ENCODE results near the gene MSL2. TPM values are rescaled to one million over a fixed set of nuclear protein-coding genes. Genes with fewer than 3 reads are reported as not detected.

Gene MSL2
- total RNA-seq, 1 donor from 2014 or later, result 19.0 TPM

DNA sequence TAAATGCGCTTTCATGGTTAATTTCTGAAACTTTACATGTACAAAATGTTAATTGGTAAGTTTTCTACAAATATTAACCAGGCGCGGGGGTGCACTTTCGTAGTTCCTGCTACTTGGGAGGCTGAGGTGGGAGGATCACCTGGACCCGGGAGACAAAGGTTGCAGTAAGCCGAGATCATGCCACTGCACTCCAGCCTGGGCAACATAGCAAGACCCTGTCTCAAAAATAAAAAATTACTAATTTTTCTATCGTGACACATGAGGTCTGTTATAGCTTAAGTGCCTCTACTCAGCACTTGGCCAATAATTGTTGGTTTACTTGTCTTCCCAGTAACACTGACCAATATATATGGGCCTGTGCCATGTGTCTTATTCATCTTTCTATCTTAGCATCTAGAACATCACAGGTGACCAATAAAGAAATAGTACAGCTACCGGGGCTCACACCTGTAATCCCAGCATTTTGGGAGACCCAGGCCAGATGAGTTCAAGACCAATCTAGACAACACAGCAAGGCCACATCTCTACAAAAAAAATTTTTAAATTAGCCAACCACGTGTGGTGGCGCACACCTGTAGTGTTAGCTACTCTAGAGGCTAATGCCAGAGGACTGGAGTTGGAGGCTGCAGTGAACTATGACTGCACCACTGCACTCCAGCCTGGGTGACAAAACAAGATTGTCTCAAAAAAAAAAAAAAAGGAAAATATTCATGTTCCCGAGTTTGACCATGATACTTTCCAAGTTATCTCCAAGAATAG lies 6.1 kb downstream of the MSL2 start:
- no peak overlapping the region for H3K27ac ChIP-seq (replicated peaks)
- intact Hi-C loops (cut with micrococcal nuclease), result loop anchor here (10.0 kb wide), 1 partner anchor 55 kb away; no protein-coding TSS in a partner anchor
- no peaks in the 10 kb centered on the region for H3K27me3 ChIP-seq (ENCODE audit: low read depth)
- TF ChIP-seq, protein P1, sequence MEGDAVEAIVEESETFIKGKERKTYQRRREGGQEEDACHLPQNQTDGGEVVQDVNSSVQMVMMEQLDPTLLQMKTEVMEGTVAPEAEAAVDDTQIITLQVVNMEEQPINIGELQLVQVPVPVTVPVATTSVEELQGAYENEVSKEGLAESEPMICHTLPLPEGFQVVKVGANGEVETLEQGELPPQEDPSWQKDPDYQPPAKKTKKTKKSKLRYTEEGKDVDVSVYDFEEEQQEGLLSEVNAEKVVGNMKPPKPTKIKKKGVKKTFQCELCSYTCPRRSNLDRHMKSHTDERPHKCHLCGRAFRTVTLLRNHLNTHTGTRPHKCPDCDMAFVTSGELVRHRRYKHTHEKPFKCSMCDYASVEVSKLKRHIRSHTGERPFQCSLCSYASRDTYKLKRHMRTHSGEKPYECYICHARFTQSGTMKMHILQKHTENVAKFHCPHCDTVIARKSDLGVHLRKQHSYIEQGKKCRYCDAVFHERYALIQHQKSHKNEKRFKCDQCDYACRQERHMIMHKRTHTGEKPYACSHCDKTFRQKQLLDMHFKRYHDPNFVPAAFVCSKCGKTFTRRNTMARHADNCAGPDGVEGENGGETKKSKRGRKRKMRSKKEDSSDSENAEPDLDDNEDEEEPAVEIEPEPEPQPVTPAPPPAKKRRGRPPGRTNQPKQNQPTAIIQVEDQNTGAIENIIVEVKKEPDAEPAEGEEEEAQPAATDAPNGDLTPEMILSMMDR (IDR thresholded peaks at IDR 0.05; ENCODE audit: borderline replicate concordance), result no peak
- H3K4me1 ChIP-seq, result peaks cover 94% of the 10 kb centered on the region
- no peaks in the 10 kb centered on the region for H3K36me3 ChIP-seq
- no peak overlapping the region for H3K4me3 ChIP-seq
- no peak for DNase-seq
- no peaks in the 10 kb centered on the region for H3K9me3 ChIP-seq (replicated peaks)

DNA sequence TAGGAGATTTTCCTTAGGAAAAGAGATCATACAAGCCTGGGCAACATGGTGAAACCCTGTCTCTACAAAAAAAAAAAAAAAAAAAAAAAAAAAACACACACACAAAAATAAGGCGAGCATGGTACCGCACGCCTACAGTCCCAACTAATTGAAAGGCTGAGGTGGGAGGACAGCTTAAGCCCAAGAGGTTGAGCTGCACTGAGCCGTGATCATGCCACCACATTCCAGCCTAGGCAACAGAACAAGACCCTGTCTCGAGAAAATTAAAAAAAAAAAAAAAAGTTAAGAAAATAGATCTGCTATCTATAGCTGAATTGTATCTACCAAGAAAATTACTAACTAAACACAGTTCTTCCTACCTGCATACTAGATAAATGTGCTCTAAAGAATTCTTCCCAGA lies 7.1 kb downstream of the MSL2 start:
- Histone ChIP-seq H3K27ac (replicated peaks) (no peak overlapping the region), H3K27me3 (ENCODE audit: low read depth) (no peaks in the 10 kb centered on the region), H3K36me3 (no peaks in the 10 kb centered on the region), H3K4me3 (no peak overlapping the region), H3K4me1 (peaks cover 97% of the 10 kb centered on the region), H3K9me3 (replicated peaks) (no peaks in the 10 kb centered on the region)
- TF ChIP-seq, protein P1 (IDR thresholded peaks at IDR 0.05; ENCODE audit: borderline replicate concordance), result no peak
- DNase-seq, result no peak
- intact Hi-C loops (cut with micrococcal nuclease), result no loop called here

DNA sequence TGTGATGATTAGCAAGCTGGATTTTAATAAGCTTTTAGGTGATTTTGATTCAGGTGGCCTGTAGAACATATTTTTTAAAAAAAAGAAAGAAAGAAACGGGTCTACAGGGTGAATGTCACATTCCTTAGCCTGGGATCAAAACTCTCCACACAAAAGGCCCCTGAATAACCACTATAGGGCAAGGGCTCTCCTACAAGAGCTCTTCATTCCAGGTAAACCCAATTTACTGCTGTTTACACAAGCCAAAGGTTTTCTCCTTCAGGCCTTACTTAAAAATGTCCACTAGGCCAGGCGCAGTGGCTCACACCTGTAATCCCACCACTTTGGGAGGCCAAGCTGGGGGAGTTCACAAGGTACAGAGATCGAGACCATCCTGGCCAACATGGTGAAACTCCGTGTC lies 8.3 kb downstream of the MSL2 start:
- Histone ChIP-seq H3K4me1 (peaks cover 98% of the 10 kb centered on the region), H3K27me3 (ENCODE audit: low read depth) (no peaks in the 10 kb centered on the region), H3K4me3 (no peak overlapping the region), H3K36me3 (no peaks in the 10 kb centered on the region), H3K9me3 (replicated peaks) (no peaks in the 10 kb centered on the region), H3K27ac (replicated peaks) (no peak overlapping the region)
- DNase-seq, result no peak
- intact Hi-C loops (cut with micrococcal nuclease), result no loop called here
- TF ChIP-seq, protein P1 (IDR thresholded peaks at IDR 0.05; ENCODE audit: borderline replicate concordance), result no peak

DNA sequence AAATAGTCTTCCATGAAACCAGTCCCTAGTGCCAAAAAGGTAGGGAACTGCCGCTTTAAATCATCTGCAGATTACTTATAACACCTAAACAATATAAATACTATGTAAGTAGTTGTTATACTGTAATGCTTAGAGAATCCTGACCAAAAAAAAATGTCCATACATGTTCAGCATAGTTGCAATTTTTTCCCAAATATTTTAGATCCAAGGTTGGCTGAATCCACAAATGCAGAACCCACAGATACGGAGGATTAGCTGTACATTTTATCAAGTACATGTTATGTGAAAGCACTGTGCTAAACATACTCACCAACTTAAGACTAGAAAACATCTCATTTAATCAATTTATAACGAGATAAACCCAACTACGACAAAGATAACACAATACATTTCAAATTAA lies 9.3 kb downstream of the MSL2 start:
- DNase-seq, result no peak
- Histone ChIP-seq H3K9me3 (replicated peaks) (no peaks in the 10 kb centered on the region), H3K36me3 (no peaks in the 10 kb centered on the region), H3K27me3 (ENCODE audit: low read depth) (no peaks in the 10 kb centered on the region), H3K4me1 (peaks cover 98% of the 10 kb centered on the region), H3K27ac (replicated peaks) (no peak overlapping the region), H3K4me3 (no peak overlapping the region)
- TF ChIP-seq, protein P1 (IDR thresholded peaks at IDR 0.05; ENCODE audit: borderline replicate concordance), result no peak
- intact Hi-C loops (cut with micrococcal nuclease), result no loop called here

DNA sequence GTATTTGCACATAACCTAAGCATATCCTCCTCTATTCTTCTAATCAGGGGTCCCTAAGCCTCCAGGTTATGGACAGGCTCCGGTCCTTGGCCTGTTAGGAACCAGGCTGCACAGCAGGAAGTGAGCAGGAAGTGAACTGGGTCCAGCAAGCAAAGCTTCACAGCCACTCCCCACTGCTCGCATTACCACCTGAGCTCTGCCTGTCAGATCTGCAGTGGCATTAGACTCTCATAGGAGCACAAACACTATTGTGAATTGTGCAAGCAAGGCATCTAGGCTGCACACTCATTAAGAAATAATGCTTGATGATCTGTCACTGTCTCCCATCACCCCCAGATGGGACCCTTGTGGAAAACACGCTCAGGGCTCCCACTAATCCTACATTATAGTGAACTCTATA lies 9.8 kb downstream of the MSL2 start:
- intact Hi-C loops (cut with micrococcal nuclease), result no loop called here
- TF ChIP-seq, protein P1 (IDR thresholded peaks at IDR 0.05; ENCODE audit: borderline replicate concordance), result no peak
- H3K36me3 ChIP-seq, result no peaks in the 10 kb centered on the region
- H3K27ac ChIP-seq (replicated peaks), result no peak overlapping the region
- no peaks in the 10 kb centered on the region for H3K27me3 ChIP-seq (ENCODE audit: low read depth)
- H3K4me3 ChIP-seq, result no peak overlapping the region
- DNase-seq, result no peak
- no peaks in the 10 kb centered on the region for H3K9me3 ChIP-seq (replicated peaks)
- H3K4me1 ChIP-seq, result peaks cover 98% of the 10 kb centered on the region
